C4-2B (cell line): Measurements from ENCODE around the gene ROR2.

ENCODE experiments used
- ZFX ChIP-seq: fragments of 450-650 bp; IDR thresholded peaks from 2 replicates; pipeline ENCODE4 v1.6.1; 2017
- TF ChIP-seq, protein P1 (sequence below): fragments of 450-650 bp; conservative IDR thresholded peaks from 2 replicates; pipeline ENCODE4 v1.5.1; 2017; ENCODE audit warnings: mild to moderate bottlenecking

DNA sequence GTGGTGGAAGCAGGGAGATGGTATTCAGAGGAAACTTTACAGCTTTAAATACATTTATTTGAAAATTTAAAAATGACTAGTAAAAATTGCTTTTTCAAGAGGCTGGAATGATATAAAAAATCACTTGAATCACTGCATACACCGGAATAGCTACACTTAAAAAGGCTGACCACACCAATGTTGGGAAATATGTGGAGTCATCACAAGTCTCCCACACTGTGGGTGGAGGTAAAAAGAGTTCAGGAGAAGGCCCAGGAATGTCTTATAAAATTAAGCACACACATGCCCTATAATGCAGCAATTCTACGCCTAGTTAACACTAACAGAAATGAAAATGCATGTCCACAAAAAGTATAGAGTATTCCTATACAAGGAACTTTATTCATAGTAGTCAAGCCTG lies 198.1 kb downstream of the ROR2 start:
- TF ChIP-seq, protein P1, sequence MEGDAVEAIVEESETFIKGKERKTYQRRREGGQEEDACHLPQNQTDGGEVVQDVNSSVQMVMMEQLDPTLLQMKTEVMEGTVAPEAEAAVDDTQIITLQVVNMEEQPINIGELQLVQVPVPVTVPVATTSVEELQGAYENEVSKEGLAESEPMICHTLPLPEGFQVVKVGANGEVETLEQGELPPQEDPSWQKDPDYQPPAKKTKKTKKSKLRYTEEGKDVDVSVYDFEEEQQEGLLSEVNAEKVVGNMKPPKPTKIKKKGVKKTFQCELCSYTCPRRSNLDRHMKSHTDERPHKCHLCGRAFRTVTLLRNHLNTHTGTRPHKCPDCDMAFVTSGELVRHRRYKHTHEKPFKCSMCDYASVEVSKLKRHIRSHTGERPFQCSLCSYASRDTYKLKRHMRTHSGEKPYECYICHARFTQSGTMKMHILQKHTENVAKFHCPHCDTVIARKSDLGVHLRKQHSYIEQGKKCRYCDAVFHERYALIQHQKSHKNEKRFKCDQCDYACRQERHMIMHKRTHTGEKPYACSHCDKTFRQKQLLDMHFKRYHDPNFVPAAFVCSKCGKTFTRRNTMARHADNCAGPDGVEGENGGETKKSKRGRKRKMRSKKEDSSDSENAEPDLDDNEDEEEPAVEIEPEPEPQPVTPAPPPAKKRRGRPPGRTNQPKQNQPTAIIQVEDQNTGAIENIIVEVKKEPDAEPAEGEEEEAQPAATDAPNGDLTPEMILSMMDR: no peak
- no peak for TF ChIP-seq ZFX
